Mesenteric fat pad (tissue), 1 donor: ENCODE data around the gene BUD13. TPM values are rescaled to one million over a fixed set of nuclear protein-coding genes. Genes with fewer than 3 reads are reported as not detected.

ENCODE experiments used
- DNase-seq: peaks from one replicate; pipeline ENCODE4 v3.0.0-alpha.2; 2020; ENCODE audit warnings: low spot score
- total RNA-seq: library from RNA; stranded (reverse); fragmentation: NEBNext Ultra II Directional; extraction: Animal tissue kit (Norgen Biotek cat#: 25700); gene quantifications from one replicate; pipeline ENCODE4 v1.2.1, GENCODE V29; 2021
- donor health status: DM: yes; HTN: yes; CAD: no.

BUD13 gene
- total RNA-seq, 1 donor from 2014 or later, result 13.4 TPM

DNA sequence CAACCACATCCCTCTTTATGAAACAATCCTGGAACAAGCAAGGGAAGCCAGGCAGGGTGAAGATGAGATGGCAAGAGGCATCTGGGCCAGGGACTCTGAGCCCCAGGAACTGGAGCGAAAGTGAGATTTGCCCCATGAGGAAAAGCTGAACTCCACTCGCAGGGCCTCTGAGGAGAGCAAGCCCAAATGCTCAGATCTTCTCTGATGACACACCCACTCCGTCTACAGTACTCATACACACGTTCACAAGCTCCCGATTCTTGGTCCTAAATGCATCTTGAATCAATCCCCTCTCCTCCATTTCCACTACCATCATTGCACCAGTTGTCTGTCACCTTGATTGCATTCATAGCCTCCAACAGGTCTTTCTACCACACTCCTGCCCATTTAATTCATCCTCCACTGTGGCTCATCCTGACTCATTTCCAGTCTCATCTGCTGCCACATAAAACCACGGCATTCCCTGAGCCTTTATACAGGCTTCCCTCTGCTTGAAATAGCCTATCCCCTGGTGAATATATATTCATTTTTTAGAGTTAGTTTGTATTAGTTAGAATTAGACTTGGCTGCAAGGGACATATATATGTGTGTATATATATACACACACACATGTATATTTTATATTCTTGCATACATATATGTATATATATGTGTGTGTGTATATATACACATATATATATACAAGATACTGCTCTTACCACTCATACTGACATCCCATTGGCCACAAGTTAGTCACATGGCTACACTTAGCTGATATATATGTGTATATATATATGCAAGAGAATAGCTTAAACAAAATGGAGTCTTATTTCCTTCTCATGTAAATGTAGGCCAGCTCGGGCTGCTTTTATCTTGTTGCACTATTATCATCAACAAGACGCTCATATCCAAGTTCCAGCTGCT, 20.3 kb upstream of the BUD13 start:
- peak; percentile 24 for DNase-seq

DNA sequence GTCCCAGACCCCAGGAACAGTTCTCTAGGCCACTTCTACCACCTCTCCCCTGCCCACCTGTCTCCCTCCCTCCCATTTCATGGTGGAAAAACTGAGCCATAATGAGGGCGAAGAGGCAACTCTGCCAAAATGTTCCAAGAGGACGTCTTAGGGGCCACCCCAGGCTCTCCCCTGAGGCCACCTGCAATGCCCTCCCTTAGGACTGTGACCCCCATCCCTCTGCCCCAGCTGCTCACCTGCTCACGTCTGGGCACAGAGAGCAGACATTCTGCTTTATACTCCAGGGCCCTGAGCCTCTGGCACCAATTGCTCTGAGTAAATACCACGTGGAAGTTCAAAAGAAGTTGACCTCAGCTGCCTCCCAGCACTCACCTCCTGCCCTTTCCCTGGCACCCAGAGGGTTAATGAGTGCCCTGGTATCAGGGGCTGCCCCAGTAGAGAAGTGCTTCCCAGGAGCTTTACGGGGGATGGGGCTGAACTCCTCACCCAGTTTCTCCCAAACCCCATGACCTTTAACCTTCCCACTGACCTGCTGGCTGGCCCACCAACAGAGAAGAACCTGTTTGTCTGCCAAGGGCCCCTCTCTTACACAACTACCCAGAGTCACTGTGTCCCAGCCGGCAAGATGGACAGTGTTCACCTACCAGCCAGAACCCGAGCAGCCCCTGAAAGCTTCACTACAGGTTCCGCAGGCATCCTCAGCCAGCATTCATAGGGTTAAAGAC, 19.5 kb upstream of the BUD13 start:
- peak; percentile 55 for DNase-seq

DNA sequence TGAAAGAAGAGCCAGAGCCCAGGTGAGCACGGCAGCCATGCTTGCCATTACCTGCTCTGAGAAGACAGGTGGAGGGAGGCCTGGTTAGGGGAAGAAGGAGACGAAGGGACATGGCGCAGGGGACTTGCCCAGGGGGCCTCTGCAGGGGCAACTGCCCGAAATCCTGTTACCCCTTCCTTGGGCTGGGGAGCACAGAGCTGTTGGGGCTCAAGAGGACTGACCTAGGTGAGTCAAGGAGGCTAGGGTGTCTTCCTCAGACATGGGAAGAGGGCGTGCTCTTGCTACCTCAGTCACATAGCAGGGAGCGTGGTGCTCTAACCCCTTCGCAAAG, 19.0 kb upstream of the BUD13 start, which contains the start of gene APOA5:
APOA5 (minus strand) TSS at position 67 of the 331 bp plus-strand sequence; CDS start at position 48, 19 bp downstream.
- DNase-seq, result no peak

DNA sequence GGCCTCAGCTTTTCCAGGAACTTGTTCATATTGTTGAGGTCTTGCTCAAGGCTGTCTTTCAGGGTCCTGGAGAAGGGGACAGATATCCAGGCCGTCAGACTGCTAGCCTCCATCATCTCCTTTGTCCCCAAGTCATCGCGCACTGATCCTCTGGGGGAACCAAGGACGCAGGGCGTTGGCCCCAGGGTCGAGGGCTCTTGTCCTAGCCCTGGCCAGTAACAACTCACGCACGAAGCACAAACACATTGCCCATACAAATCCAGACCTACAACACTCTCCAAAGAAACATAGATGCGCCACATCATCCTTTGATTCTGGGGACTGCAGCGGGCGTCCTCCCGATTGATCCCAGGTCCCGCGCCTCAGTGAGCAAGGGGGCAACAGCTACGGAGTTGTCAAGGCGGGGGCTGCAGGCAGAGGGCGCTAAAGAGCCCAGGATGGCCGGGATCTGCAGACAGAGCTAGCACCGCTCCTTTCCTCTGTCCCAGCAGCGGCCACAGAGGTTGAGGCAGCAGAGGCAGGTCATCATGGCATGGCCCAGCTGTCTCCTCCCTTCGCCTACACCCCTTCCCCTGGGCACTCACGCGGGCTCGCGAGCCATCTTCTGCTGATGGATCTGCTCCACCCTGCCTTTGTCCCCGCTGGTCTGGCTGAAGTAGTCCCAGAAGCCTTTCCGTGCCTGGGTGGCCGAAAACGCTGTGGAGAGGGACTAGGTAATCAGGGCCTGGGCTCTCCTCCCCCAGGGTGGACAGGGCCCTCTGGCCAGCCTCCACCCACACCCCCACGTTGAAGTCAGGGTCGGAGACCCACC, 18.4 kb upstream of the BUD13 start:
- DNase-seq, result no peak

DNA sequence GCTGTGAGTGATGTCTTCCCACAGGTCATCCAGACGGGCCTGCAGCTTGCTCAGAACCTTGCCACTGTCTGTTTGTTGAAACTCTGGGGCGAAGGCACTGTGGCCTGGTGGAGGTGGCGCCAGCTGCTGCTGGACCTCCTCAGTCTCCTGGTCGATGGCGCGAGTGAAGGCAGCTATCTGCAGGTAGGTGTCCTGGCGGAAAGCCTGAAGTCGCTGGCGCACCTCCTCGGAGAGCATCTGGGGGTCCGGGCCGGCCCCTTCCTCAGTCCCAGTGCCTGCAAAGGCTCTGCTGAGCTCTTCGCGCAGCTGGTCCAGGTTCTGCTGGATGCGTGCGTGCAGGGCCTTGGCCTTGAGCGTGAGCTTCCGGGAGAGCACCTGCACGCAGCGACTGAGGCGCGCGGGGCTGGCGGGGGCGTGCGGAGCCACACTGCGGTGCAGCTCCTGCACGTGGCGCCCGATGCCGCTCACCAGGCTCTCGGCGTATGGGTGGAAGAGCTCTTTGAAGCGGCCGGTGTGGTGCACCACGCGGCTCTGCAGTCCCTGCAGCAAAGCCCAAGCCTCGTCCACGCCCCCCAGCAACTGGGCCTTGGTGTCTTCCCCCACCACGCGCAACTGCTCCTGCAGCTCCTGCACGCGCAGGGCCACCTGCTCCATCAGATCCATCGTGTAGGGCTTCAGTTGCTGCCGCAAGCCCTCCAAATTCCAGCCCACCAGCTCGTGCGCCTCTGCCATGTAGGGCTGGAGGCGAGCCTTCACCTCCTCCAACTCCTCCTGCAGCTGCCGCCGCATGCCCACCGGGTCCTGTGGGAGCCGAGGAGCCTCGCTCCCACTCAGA, 17.6 kb upstream of the BUD13 start:
- DNase-seq, result no peak

DNA sequence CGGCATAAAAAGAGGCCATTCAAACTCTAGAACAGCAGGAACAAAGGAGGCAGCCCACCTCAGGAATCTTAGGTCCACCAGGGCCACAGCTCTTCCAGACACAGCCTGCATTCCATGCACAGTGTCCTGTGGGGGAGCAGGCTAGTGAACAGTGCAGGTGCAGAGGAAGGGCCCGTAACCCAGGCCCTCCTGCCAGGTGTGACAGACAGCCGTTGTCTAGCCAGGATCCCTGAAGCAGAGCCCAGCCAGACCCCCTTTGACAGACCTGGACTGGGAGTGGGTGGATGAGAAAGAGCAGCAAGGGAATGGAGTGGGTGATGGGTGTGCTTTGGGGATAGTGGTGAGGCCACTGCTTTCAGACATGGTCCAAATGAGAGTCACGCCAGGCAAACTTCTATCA, 16.2 kb upstream of the BUD13 start:
- DNase-seq, result no peak

DNA sequence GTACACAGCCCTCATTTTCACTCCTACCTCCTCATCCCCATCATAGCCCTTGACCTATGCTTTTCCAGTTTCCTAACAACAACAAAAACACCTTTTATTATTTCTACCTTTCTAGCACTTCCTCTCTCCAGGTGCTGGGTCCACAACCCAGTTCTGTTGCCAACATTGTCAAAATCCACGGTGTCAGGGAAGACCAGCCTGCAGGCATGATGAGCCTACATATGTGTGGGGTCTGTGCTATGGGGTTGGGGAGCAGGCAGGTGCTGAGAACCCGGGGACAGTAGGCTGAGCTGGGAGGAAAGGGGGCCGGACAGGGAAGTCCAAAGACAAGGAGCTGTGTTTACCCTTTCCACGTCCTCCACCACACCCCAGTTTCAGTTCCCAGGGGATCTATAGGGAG, 15.7 kb upstream of the BUD13 start:
- no peak for DNase-seq

DNA sequence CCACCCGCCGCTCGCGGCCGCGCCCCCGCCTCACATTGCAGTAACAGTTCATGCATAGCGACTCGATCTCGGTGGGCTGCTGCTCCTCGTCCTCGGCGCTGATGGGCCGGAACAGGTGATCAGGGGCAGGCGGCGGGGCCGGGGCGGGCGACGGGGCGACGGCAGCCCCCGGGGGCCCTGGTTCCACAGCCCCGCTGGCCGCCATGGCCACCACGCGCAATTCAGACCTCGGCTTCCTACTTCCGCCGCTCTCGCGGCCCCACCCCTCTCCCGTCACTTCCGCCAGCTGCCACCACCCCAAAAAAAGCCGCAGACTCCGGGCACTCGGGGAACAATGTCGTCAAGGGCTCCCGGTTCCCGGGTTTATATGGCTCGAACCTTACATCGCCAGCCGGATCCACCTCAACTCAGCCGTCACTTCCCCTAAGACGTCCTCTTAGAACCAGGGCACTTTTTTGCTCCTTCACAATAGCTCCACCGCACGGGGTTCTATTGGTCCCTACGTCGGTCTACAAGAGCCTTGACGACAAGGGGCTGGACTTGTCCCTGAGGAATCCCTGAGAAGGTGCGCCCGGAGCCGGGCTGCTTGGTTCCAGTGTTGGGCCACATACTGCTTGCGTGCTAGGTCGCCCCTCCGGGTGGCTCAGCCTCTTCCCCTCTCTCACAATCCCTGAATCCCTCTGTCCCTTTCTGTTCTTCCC, 15.1 kb upstream of the BUD13 start, which contains the start of gene ZPR1:
ZPR1 (minus strand) TSS at position 238 of the 701 bp plus-strand sequence; CDS start at position 205, 33 bp downstream.
- DNase-seq, result peak; percentile 95

DNA sequence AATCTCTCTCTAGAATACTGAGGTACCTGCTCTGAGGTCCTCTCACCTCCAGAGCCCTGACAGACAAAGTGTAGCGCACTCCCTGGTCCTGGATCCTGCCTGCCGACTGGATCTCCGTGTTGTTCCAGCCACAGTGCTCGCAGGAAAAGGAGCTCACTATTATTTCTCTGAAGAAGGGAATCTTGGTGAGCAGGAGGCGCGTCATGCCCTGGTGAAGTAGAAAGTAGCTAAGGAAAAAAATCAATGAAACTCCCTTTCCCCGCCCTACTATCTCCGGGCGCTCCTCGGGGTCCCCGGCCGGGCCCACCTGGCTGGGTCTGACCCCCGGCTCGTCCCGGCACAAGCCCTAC, 14.6 kb upstream of the BUD13 start:
- no peak for DNase-seq

DNA sequence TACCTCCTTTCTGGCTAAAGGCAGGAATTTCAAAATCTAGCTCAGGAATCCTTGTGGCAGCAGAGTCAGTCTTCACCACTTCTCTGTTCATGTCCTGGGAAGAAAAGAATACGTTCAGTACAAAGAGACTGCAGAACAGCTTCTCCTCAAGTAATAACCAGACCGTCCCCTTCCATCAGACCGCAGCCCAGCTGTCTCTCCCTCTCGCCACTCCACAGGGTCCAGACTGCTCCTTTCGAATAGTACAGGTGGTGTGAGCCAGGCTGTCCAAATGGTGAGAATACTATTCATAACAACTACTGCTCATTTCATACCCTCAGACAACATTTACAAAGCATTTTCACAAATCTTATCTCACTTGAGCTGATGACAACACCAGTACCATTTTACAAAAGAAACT, 14.2 kb upstream of the BUD13 start:
- no peak for DNase-seq

DNA sequence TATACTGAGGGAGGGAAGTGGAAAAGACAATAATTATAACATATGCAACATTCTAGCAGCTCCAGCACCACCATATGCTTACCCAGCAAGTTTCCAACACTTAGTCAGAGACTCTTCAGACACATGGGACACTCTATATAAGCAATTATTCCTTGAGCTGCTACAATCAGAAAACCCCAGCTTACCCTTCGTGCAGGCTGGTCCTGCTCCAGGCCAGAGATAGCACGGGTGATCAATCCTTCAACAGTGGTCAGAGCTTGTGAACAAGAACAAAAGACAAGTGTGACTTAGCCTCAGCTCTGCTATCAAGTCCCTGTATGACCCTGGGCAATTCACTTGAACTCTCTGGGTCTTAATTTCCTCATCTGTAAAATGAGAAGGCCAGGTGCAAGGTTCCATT, 13.5 kb upstream of the BUD13 start:
- DNase-seq, result no peak

DNA sequence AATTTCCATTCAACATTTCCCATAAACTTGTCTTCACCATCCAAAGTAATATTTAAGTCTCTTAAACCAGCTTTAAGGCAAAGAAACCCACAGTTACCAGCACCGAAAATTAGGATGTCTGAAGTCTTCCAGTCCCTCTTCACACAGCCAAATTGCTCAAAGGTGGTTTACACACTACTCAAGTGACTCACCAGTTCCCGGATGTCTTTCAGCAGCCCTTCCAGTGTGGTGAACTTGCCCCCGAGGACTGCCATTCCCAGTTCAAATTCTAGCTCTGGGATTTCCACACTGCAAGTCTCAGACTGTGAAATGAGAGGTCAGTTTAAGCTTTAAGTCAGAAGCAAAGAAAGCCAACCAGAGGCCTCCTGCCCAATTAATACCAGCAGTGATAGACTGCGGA, 9.9 kb upstream of the BUD13 start:
- no peak for DNase-seq

DNA sequence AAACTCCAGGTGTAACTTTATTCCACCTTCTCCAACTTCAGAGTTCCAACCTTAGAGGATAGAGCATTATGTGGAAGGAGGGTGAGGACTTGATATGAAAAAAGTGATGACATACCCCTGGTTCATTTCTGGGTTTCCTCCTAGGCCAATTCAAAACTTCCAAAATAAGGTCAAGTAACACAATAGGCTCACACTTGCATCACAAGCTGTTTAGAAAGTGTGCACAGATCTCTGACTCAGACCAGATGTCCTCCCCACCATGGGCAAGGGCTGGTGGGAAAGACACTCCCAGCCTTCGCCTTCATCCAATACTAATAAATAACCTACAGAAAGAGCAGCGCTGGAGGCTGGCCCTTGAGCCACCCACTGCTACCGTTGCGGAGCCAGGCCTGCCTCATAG, 5.8 kb upstream of the BUD13 start:
- DNase-seq, result no peak

DNA sequence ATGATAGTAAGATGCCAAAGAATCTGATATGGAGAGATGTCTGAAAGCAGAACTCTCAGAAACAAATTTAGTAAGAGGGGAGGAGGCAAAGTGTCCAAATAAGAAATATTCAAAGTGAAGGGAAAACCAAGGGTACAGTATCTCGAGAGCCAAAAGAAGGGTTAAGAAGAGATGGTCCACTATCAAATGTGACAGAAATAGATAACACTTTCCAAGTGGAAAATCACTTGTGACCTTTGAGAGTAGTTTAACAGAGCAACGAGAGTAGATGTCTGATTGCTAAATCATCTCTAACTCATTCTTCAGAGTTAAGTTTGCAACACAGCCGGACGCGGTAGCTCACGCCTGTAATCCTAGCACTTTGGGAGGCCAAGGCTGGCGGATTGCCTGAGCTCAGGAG, 4.3 kb upstream of the BUD13 start:
- no peak for DNase-seq

DNA sequence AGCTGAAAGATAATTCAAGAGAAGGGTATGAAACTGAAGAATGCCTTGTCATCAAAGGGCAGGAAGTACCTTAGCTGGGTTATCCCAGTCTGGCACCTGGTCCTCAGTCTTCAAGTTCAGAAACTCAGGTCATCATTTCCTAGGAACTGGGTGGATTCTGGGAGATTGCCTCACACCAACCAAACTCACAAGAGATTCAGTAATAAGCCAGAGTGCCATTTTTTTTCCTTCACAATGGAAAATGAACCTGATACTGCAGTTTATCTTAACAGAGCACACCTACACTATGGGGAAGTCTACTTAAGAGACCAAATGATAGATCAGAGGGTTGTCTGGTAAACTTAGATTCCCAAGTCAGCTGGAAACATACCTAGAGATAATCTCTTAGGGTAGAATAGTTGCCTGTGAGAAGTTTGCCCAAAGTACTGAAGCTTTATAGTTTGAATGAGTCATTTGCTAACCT, 3.8 kb upstream of the BUD13 start:
- no peak for DNase-seq

DNA sequence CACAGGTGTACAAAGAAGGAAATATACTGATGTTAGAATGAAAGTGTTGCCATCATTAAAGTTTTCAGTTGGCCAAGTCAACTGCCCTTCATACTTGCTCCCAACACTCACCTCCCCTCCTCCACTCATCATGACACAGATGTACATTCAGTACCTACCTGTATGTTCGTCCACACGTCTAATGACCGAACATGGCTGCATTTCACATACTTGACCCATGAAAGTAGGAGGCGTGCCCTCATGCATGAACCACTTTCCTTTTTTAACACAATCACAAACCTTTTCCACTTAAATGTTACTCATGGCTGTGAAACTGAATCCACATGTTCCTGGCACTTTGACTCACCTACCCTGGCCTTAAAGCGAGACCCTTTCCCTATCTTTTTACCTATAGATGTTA, 3.2 kb upstream of the BUD13 start:
- DNase-seq, result no peak

DNA sequence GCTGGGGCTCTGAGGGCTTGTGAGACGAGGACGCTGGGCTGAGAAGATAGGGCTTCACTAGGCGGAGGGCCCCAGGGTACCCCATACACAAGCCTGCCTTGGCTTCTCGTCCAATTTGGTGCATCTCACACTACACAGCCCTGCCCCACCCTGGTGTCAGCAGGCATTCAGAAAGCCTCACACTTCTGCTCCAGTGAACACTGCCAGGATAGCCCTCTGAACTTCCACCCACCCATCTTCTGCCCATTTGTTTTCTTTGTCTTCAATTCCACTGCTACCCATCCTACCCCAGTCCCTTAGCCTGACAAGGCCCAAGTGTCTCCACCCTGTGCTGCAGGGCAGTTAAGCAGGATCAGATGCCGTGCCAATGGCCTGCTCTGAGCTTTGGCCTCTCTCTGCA, 1.9 kb upstream of the BUD13 start:
- no peak for DNase-seq

DNA sequence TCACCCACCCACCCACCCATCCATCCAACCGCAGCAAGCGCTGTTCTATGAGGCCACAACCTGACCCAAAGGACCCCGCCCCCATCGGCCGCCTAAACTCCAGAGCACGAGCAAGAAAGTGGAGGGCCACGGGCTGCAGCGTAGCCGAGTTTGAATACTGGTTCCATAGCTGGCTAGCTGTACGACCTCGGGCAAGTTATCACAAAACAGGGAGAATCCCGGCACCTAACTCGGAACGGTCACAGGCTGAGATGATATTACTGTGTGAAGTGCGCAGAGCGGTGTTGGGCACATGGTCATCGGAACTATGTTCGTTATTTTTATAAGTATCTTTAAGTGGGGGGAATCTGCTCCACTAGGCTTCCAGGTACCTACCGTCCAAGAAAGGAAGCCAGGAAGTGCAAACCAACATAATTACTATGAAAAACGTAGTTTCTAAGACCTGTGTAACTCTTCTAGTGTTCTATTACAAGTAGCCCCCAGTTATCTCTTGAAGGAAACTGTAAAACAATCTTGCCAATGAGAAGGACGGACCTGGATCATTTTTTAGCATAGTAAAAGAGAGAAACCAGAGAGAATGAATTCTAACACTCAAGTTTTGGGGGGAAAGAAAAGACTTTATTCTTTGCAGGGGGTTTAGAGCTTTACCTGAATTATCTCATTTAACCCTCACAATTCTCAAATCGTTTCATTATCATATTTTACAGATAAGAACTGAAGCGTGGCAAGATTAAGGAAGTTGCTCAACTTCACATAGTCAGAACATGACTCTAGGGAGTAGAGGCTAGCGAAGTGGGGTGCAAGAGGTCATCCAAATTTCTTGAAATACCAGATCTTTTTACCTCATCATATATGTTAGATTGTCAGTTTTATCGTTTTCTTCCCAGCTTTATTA, 663 bp upstream of the BUD13 start:
- DNase-seq, result no peak

DNA sequence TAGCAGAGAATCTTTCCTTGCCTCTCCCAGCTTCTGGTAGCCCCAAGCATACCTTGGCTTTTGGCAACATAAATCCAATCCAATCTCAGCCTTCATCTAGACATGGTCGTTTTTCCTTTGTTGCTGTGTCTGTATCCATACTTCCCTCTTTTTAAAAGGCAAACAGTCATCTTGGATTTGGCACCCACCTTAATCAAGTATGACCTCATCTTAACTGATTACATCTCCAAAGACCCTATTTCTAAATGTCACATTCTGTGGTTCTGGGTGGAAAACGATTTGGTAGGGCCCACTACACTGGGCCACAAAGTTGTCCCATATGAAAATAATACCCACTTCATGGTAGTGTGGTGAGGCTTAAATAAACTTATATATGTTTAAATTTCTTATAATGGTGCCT, 852 bp downstream of the BUD13 start:
- DNase-seq, result no peak
